ENCODE data around the gene NAPSA.
"Not testable (repeated sequence)": the region's sequence is repeated elsewhere in the genome, so short reads cannot be mapped to it uniquely, and the experiment has no call there.

Gene NAPSA

DNA sequence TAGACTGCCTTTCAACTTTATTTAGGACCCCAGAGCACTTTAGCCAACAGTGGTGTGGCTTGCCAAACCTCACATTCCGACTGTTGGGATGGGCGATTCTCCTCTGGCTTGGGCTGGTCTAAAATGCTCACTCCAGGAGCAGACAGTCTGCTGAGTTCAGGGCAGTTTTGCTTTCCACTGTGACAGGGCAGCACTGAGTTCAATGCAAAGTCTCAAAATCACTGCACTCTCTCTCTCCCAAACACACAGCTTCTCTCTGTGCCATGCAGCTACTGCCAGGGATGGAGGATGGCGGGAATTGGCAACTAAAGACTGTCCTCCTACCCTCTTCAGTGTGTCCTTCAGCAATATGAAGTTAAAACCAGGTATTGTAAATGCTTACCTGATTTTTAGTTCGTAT, 13.2 kb downstream of the NAPSA start:
- H3K27me3 ChIP-seq (ENCODE audit: insufficient read depth, low read depth): peaks cover 82% of the 10 kb centered on the region
- TF ChIP-seq, protein P1, sequence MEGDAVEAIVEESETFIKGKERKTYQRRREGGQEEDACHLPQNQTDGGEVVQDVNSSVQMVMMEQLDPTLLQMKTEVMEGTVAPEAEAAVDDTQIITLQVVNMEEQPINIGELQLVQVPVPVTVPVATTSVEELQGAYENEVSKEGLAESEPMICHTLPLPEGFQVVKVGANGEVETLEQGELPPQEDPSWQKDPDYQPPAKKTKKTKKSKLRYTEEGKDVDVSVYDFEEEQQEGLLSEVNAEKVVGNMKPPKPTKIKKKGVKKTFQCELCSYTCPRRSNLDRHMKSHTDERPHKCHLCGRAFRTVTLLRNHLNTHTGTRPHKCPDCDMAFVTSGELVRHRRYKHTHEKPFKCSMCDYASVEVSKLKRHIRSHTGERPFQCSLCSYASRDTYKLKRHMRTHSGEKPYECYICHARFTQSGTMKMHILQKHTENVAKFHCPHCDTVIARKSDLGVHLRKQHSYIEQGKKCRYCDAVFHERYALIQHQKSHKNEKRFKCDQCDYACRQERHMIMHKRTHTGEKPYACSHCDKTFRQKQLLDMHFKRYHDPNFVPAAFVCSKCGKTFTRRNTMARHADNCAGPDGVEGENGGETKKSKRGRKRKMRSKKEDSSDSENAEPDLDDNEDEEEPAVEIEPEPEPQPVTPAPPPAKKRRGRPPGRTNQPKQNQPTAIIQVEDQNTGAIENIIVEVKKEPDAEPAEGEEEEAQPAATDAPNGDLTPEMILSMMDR (conservative IDR thresholded peaks at IDR 0.05; ENCODE audit: low read depth, low read length): no peak
- H3K36me3 ChIP-seq (ENCODE audit: insufficient read depth): no peaks in the 10 kb centered on the region

DNA sequence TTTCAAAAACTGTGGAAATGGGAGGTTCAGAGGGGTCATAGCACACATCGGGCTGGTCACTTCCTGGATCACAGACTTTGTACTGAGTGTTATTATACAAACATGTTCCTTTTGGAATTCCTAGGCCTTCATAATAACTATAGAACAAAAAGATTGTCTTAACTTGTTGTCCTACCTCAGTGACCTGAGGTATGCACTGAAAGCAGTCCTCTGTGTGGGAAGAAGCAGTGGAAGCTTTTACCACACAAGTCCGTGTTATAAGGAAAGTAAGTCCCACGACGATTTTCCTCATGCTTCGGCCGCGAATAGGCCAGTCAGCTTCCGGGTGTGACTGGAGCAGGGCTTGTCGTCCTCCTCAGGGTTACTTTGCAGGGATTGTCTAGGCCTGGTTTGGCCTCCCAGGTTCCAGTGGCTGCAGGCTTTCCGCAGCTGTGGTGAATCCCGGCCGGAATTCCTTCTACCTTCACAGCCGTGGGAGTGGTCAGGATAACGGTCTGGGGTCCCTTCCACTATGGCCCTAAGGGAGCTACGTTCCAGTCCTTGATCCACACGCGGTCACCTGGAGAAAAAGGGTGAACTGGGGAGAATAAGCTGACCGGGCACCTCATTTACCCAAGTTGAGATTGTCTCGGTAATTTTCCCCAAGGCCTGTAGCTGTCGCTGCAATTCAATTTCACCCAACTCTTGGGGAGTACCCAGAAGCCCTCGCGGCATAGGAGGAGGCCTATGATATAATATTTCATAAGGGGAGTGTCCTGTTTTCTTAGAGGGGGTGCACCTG, 16.0 kb downstream of the NAPSA start:
- Histone ChIP-seq H4K20me1 (ENCODE audit: insufficient read depth) (no peaks in the 10 kb centered on the region), H3K27ac (no peak overlapping the region), H3K4me1 (ENCODE audit: low read depth, poor library complexity, severe bottlenecking) (no peaks in the 10 kb centered on the region), H3K27me3 (ENCODE audit: insufficient read depth, low read depth) (peaks cover 82% of the 10 kb centered on the region), H3K4me2 (no peak overlapping the region), H2AFZ (ENCODE audit: low read depth) (no peak overlapping the region), H3K9ac (no peak overlapping the region), H3K4me3 (IDR thresholded peaks at IDR 0.05; ENCODE audit: insufficient read depth, low read depth, low read length) (no peak overlapping the region), H3K79me2 (ENCODE audit: insufficient read depth, low read depth) (no peaks in the 10 kb centered on the region), H3K36me3 (ENCODE audit: insufficient read depth) (no peaks in the 10 kb centered on the region)
- TF ChIP-seq, protein P1 (conservative IDR thresholded peaks at IDR 0.05; ENCODE audit: low read depth, low read length): no peak

More for the DNA sequence above, 13.2 kb downstream of the NAPSA start:
- H3K4me2 ChIP-seq: no peak overlapping the region
- no peak overlapping the region for H3K27ac ChIP-seq
- H3K9ac ChIP-seq: no peak overlapping the region
- H3K79me2 ChIP-seq (ENCODE audit: insufficient read depth, low read depth): no peaks in the 10 kb centered on the region
- no peaks in the 10 kb centered on the region for H4K20me1 ChIP-seq (ENCODE audit: insufficient read depth)
- no peak overlapping the region for H2AFZ ChIP-seq (ENCODE audit: low read depth)
- peaks cover 4% of the 10 kb centered on the region for H3K4me1 ChIP-seq (ENCODE audit: low read depth, poor library complexity, severe bottlenecking)
- H3K4me3 ChIP-seq (IDR thresholded peaks at IDR 0.05; ENCODE audit: insufficient read depth, low read depth, low read length): no peak overlapping the region

DNA sequence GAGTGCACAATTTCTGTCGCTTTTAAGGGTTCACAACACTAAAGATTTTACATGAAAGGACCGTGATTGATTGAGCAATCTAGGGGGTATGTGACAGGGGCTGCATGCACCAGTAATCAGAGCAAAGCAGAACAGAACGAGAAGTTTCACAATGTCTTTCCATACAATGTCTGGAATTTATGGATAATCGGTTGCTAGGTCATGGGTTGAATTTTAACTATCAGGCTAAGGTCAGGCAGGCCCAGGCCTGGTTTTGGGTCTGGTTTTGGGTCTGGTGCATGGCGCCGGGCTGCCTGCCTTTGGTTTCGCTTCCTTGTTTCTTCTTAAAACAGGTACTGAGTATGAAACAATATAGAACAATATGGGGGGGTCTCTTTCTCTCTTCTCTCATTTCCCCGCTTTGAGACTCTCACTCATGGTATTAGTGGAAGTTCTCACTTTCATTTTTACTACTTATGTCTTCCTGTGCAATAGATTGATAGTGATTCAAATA, 18.3 kb downstream of the NAPSA start:
- H3K9ac ChIP-seq; H3K36me3 ChIP-seq (ENCODE audit: insufficient read depth); H3K4me1 ChIP-seq (ENCODE audit: low read depth, poor library complexity, severe bottlenecking); H4K20me1 ChIP-seq (ENCODE audit: insufficient read depth); H3K4me2 ChIP-seq; H2AFZ ChIP-seq (ENCODE audit: low read depth); H3K79me2 ChIP-seq (ENCODE audit: insufficient read depth, low read depth); H3K27ac ChIP-seq; H3K4me3 ChIP-seq (IDR thresholded peaks at IDR 0.05; ENCODE audit: insufficient read depth, low read depth, low read length): not testable (repeated sequence)
- peaks cover 67% of the 10 kb centered on the region; the same call in 1 of the 2 replicates for H3K27me3 ChIP-seq (ENCODE audit: insufficient read depth, low read depth)

DNA sequence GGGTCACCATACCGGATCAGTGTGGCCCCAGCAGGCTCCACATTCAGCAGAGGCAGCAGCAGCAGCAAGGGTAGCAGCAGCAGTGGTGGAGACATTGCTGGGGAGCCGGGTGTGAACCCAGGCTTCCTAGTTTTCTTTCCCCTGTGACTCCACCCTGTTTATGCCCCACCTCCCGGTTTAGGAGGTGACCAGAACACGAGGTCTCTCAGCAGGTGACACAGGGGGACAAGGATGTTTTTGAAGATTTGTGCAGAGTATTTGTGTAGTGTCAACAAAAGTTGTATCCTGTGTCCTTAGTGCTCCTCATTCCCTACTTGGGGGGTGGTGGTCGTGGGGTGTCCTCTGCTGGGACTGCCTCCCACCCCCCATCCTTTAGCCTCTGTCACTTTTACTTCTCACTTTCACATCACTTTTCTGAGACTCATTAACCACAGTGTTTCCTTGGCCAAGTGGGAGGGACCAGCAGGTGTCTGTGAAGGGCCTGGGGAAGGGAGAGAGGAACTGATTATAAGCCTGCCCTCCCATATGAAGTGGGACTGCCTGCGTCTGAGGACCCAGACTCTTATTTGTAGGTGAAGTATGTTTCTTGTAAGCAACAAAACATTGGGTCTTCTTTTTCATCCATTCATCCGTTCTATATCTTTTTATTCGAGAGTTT, 20.6 kb downstream of the NAPSA start:
- Histone ChIP-seq H4K20me1 (ENCODE audit: insufficient read depth) (no peaks in the 10 kb centered on the region), H3K27ac (no peak overlapping the region), H2AFZ (ENCODE audit: low read depth) (no peak overlapping the region)

More for the DNA sequence above, 20.6 kb downstream of the NAPSA start:
- Histone ChIP-seq H3K4me3 (IDR thresholded peaks at IDR 0.05; ENCODE audit: insufficient read depth, low read depth, low read length) (no peak overlapping the region), H3K9ac (no peak overlapping the region), H3K36me3 (ENCODE audit: insufficient read depth) (no peaks in the 10 kb centered on the region), H3K27me3 (ENCODE audit: insufficient read depth, low read depth) (peaks cover 45% of the 10 kb centered on the region; the same call in 1 of the 2 replicates), H3K4me1 (ENCODE audit: low read depth, poor library complexity, severe bottlenecking) (no peaks in the 10 kb centered on the region), H3K79me2 (ENCODE audit: insufficient read depth, low read depth) (no peaks in the 10 kb centered on the region), H3K4me2 (no peak overlapping the region)
- TF ChIP-seq, protein P1 (conservative IDR thresholded peaks at IDR 0.05; ENCODE audit: low read depth, low read length): no peak
